Esophagus (tissue), 2 donors: Measurements from ENCODE around the gene USP17L15. TPM values are rescaled to one million over a fixed set of nuclear protein-coding genes. Genes with fewer than 3 reads are reported as not detected.
"Not testable (repeated sequence)": the region's sequence is repeated elsewhere in the genome, so short reads cannot be mapped to it uniquely, and the experiment has no call there.

Source experiments
- H3K27ac ChIP-seq, 2 donors: one replicate each; pipeline ENCODE4 v1.5.1; 2013; ENCODE audit warnings: low read depth in 2 of 2, mild to moderate bottlenecking in 2 of 2, inconsistent platforms in 1 of 2, low read length in 1 of 2, moderate library complexity in 1 of 2
- H3K27me3 ChIP-seq, 2 donors: one replicate each; pipeline ENCODE4 v1.6.1; 2013; ENCODE audit warnings: low read length in 2 of 2, control low read depth in 1 of 2, mild to moderate bottlenecking in 1 of 2; ENCODE audit not compliant: insufficient read depth in 2 of 2, control insufficient read depth in 1 of 2
- H3K36me3 ChIP-seq, 2 donors: one replicate each; pipeline ENCODE4 v1.6.1; 2013; ENCODE audit warnings: low read length in 1 of 2; ENCODE audit not compliant: control insufficient read depth in 2 of 2, insufficient read depth in 2 of 2
- H3K4me1 ChIP-seq, 2 donors: one replicate each; pipeline ENCODE4 v1.6.1; 2013; ENCODE audit warnings: low read length in 1 of 2; ENCODE audit not compliant: control insufficient read depth in 2 of 2, insufficient read depth in 2 of 2
- H3K4me3 ChIP-seq, 2 donors: one replicate each; pipeline ENCODE4 v1.5.1; 2013; ENCODE audit warnings: low read length in 2 of 2, mild to moderate bottlenecking in 2 of 2, low read depth in 1 of 2, moderate library complexity in 1 of 2
- H3K9me3 ChIP-seq, 2 donors: one replicate each; pipeline ENCODE4 v1.6.1; 2013; ENCODE audit warnings: mild to moderate bottlenecking in 2 of 2, low read depth in 1 of 2, low read length in 1 of 2, moderate library complexity in 1 of 2; ENCODE audit not compliant: control insufficient read depth in 2 of 2, insufficient read depth in 1 of 2
- WGBS, 2 donors: extraction: QIAGEN DNeasy Blood & Tissue Kit; methylation state at CpG; one replicate each; pipeline ENCODE4 v1.1.7; 2013; 5-methylcytosine and 5-hydroxymethylcytosine counted together
- polyA plus RNA-seq, 2 donors: library from polyadenylated mRNA; stranded (reverse); fragments of 200-250 nt; gene quantifications; one replicate each; pipeline ENCODE4 v1.2.3, GENCODE V29; 2013
- donor health status: healthy with polysubstance abuse.
- donor health status: Bipolar disorder and iron deficiency.

Gene USP17L15
- polyA plus RNA-seq, 2 donors = not detected

GRCh38 chr4:9247953-9248680, 13.9 kb downstream of the USP17L15 start, which contains the start of gene USP17L18:
USP17L18 (plus strand) TSS chr4:9248630; CDS start chr4:9248630, 0 bp downstream.
- H3K4me1 ChIP-seq, H3K27me3 ChIP-seq, H3K4me3 ChIP-seq, H3K9me3 ChIP-seq, H3K27ac ChIP-seq, H3K36me3 ChIP-seq: not testable (repeated sequence)
- WGBS, 2 donors = 91 to 92% methylated on average over 13 to 21 of the region's 26 CpGs

GRCh38 chr4:9253078-9253477, 18.9 kb downstream of the USP17L15 start, which contains the start of gene USP17L19:
USP17L19 (plus strand) TSS chr4:9253378; CDS start chr4:9253378, 0 bp downstream.
- no CpG with 5 or more reads among the region's 13 CpGs for WGBS, 2 donors
- not testable (repeated sequence) for H3K4me1 ChIP-seq, H3K9me3 ChIP-seq, H3K4me3 ChIP-seq, H3K36me3 ChIP-seq, H3K27ac ChIP-seq, H3K27me3 ChIP-seq

GRCh38 chr4:9257824-9258223, 23.6 kb downstream of the USP17L15 start, which contains the start of gene USP17L20:
USP17L20 (plus strand) TSS chr4:9258124; CDS start chr4:9258124, 0 bp downstream.
- H3K4me1 ChIP-seq, H3K27ac ChIP-seq, H3K36me3 ChIP-seq, H3K27me3 ChIP-seq, H3K9me3 ChIP-seq, H3K4me3 ChIP-seq: not testable (repeated sequence)
- WGBS, 2 donors = no CpG with 5 or more reads among the region's 15 CpGs

GRCh38 chr4:9262572-9262971, 28.4 kb downstream of the USP17L15 start, which contains the start of gene USP17L21:
USP17L21 (plus strand) TSS chr4:9262872; CDS start chr4:9262872, 0 bp downstream.
- not testable (repeated sequence) for H3K36me3 ChIP-seq, H3K27ac ChIP-seq, H3K27me3 ChIP-seq, H3K9me3 ChIP-seq, H3K4me3 ChIP-seq, H3K4me1 ChIP-seq
- no CpG with 5 or more reads among the region's 13 CpGs for WGBS, 2 donors

- not testable (repeated sequence) for H3K9me3 ChIP-seq, H3K27ac ChIP-seq, H3K4me1 ChIP-seq, H3K4me3 ChIP-seq, H3K27me3 ChIP-seq, H3K36me3 ChIP-seq
- no CpG with 5 or more reads among the region's 15 CpGs for WGBS, 2 donors
Measured at GRCh38 chr4:9267319-9267718, 33.1 kb downstream of the USP17L15 start, which contains the start of gene USP17L22. USP17L22 (plus strand) TSS chr4:9267619; CDS start chr4:9267619, 0 bp downstream.

- H3K4me3 ChIP-seq, H3K27me3 ChIP-seq, H3K4me1 ChIP-seq, H3K36me3 ChIP-seq, H3K27ac ChIP-seq, H3K9me3 ChIP-seq: not testable (repeated sequence)
- WGBS, 2 donors = 82 to 87% methylated on average over 5 of the region's 10 CpGs
Measured at GRCh38 chr4:9271719-9272118, 37.5 kb downstream of the USP17L15 start.

Other genes starting within 250 kb of the USP17L15 start
- gene FAM90A26, start 64.0 kb upstream of the USP17L15 start, polyA plus RNA-seq = not detected
- not detected for gene USP17L10, start 23.7 kb upstream of the USP17L15 start, polyA plus RNA-seq
- not detected for gene USP17L11, start 19.0 kb upstream of the USP17L15 start, polyA plus RNA-seq
- gene USP17L12, start 14.2 kb upstream of the USP17L15 start, polyA plus RNA-seq = not detected
- not detected for gene USP17L13, start 9.5 kb upstream of the USP17L15 start, polyA plus RNA-seq
- not detected for gene USP17L17, start 9.5 kb downstream of the USP17L15 start, polyA plus RNA-seq
- not detected for gene USP17L18, start 14.2 kb downstream of the USP17L15 start, polyA plus RNA-seq
- not detected for gene USP17L19, start 19.0 kb downstream of the USP17L15 start, polyA plus RNA-seq
- gene USP17L20, start 23.7 kb downstream of the USP17L15 start, polyA plus RNA-seq = not detected
- not detected for gene USP17L21, start 28.5 kb downstream of the USP17L15 start, polyA plus RNA-seq
- gene USP17L22, start 33.2 kb downstream of the USP17L15 start, polyA plus RNA-seq = not detected
- gene USP17L24, start 90.8 kb downstream of the USP17L15 start, polyA plus RNA-seq = not detected
- gene USP17L25, start 95.5 kb downstream of the USP17L15 start, polyA plus RNA-seq = not detected
- not detected for gene USP17L26, start 100.3 kb downstream of the USP17L15 start, polyA plus RNA-seq
- not detected for gene USP17L5, start 105.0 kb downstream of the USP17L15 start, polyA plus RNA-seq
- gene USP17L27, start 109.8 kb downstream of the USP17L15 start, polyA plus RNA-seq = not detected
- gene USP17L28, start 114.5 kb downstream of the USP17L15 start, polyA plus RNA-seq = not detected
- gene USP17L29, start 119.3 kb downstream of the USP17L15 start, polyA plus RNA-seq = not detected
- gene USP17L30, start 128.7 kb downstream of the USP17L15 start, polyA plus RNA-seq = not detected
- gene DEFB131A, start 210.0 kb downstream of the USP17L15 start, polyA plus RNA-seq = not detected